NCI-H82 treated with DMSO at 0.1 percent for 48 hours (cell line): ENCODE data around the gene RASSF1.
A peak's percentile ranks its signal among the peaks of the same experiment; 100 is the strongest.

Experiments used
- DNase-seq: peaks from one replicate; lab custom pipeline; 2025; ENCODE audit not compliant: unreplicated experiment; lab: John Stamatoyannopoulos, UW

The RASSF1 gene

GRCh38 chr3:50345008-50345407 lies 4.4 kb upstream of the RASSF1 start:
- DNase-seq: no peak

GRCh38 chr3:50342813-50343633 lies 2.4 kb upstream of the RASSF1 start:
- no peak for DNase-seq

- no peak for DNase-seq
Observed at GRCh38 chr3:50341996-50342650, 1.5 kb upstream of the RASSF1 start.

- DNase-seq: no peak
Observed at GRCh38 chr3:50341537-50341936, 901 bp upstream of the RASSF1 start.

- no peak for DNase-seq
Observed at GRCh38 chr3:50340147-50340447, 539 bp downstream of the RASSF1 start.

- DNase-seq: no peak
Observed at GRCh38 chr3:50339485-50340146, 1.0 kb downstream of the RASSF1 start.

GRCh38 chr3:50338965-50339364 lies 1.7 kb downstream of the RASSF1 start:
- DNase-seq: no peak

- peak; percentile 93 for DNase-seq
Observed at GRCh38 chr3:50337175-50337861, 3.3 kb downstream of the RASSF1 start.

- no peak for DNase-seq
Observed at GRCh38 chr3:50336452-50337174, 4.0 kb downstream of the RASSF1 start.

GRCh38 chr3:50334339-50335075 lies 6.1 kb downstream of the RASSF1 start:
- DNase-seq: no peak

- DNase-seq: no peak
Observed at GRCh38 chr3:50333744-50334328, 6.8 kb downstream of the RASSF1 start.

GRCh38 chr3:50331364-50331907 lies 9.2 kb downstream of the RASSF1 start:
- DNase-seq: no peak

GRCh38 chr3:50330330-50330729 lies 10.3 kb downstream of the RASSF1 start:
- no peak for DNase-seq

- peak; percentile 76 for DNase-seq
Observed at GRCh38 chr3:50327943-50328691, 12.5 kb downstream of the RASSF1 start, which contains the start of gene TUSC2. TSS of gene TUSC2 (minus strand) at chr3:50328223. CDS start at chr3:50328099, 124 bp downstream.

- no peak for DNase-seq
Observed at GRCh38 chr3:50327129-50327528, 13.5 kb downstream of the RASSF1 start.

GRCh38 chr3:50326182-50326541 lies 14.5 kb downstream of the RASSF1 start:
- no peak for DNase-seq

GRCh38 chr3:50325497-50326181 lies 15.0 kb downstream of the RASSF1 start:
- no peak for DNase-seq

GRCh38 chr3:50325113-50325480 lies 15.5 kb downstream of the RASSF1 start:
- DNase-seq: no peak
